ENCODE measurements around the gene CRIM1. TPM values are rescaled to one million over a fixed set of nuclear protein-coding genes. Genes with fewer than 3 reads are reported as not detected.

Gene CRIM1
- total and polyA plus RNA-seq, 2 donors (not counting 1 experiment from before 2014, with no cell fraction given) = 364 to 661 TPM

- Histone ChIP-seq H3K27me3 (ENCODE audit: control insufficient read depth, insufficient read depth, low read length) (no peaks in the 10 kb centered on the region), H3K4me2 (ENCODE audit: extremely low read depth, insufficient read depth, low read length) (no peak overlapping the region), H3K9ac (ENCODE audit: insufficient read depth, low read length) (no peak overlapping the region), H3K79me2 (ENCODE audit: control insufficient read depth, insufficient read depth, low read length) (peaks cover 96% of the 10 kb centered on the region), H3K27ac (ENCODE audit: insufficient read depth, low read length) (peak overlapping the region; percentile 74), H2AFZ (ENCODE audit: low read length) (no peak overlapping the region), H3K4me1 (ENCODE audit: control insufficient read depth, extremely low read depth, insufficient read depth, low read length) (peaks cover 42% of the 10 kb centered on the region), H4K20me1 (ENCODE audit: control insufficient read depth, extremely low read depth, insufficient read depth, low read length) (peaks cover 2% of the 10 kb centered on the region), H3K9me3 (ENCODE audit: control insufficient read depth, insufficient read depth, low read depth, low read length) (no peaks in the 10 kb centered on the region), H3K36me3 (ENCODE audit: control insufficient read depth, insufficient read depth, low read length) (no peaks in the 10 kb centered on the region), H3K4me3 (replicated peaks in 1 of 4; ENCODE audit: control extremely low read depth in 1 of 4, insufficient read depth in 1 of 4, low read depth in 3 of 4, low read length in 4 of 4) (no peak overlapping the region)
- DNase-seq (ENCODE audit: low read depth in 2 of 2) = peak; percentile 47 to 94
- TF ChIP-seq CTCF (conservative IDR thresholded peaks at IDR 0.05 in 1 of 2, IDR thresholded peaks at IDR 0.05 in 1 of 2; ENCODE audit: low read depth in 1 of 2, low read length in 2 of 2) = no peak
- no peak for TF ChIP-seq EZH2 (IDR thresholded peaks at IDR 0.05; ENCODE audit: low read length, missing control alignments)
Observed at GRCh38 chr2:36403675-36404230, 48.2 kb downstream of the CRIM1 start.

GRCh38 chr2:36404318-36404717 is 48.7 kb downstream of the CRIM1 start:
- Histone ChIP-seq H3K9me3 (ENCODE audit: control insufficient read depth, insufficient read depth, low read depth, low read length) (no peaks in the 10 kb centered on the region), H3K4me2 (ENCODE audit: extremely low read depth, insufficient read depth, low read length) (no peak overlapping the region), H3K27ac (ENCODE audit: insufficient read depth, low read length) (no peak overlapping the region), H3K4me1 (ENCODE audit: control insufficient read depth, extremely low read depth, insufficient read depth, low read length) (peaks cover 42% of the 10 kb centered on the region), H4K20me1 (ENCODE audit: control insufficient read depth, extremely low read depth, insufficient read depth, low read length) (peaks cover 2% of the 10 kb centered on the region), H3K9ac (ENCODE audit: insufficient read depth, low read length) (no peak overlapping the region), H3K4me3 (replicated peaks in 1 of 4; ENCODE audit: control extremely low read depth in 1 of 4, insufficient read depth in 1 of 4, low read depth in 3 of 4, low read length in 4 of 4) (no peak overlapping the region), H3K79me2 (ENCODE audit: control insufficient read depth, insufficient read depth, low read length) (peaks cover 95% of the 10 kb centered on the region), H2AFZ (ENCODE audit: low read length) (no peak overlapping the region), H3K27me3 (ENCODE audit: control insufficient read depth, insufficient read depth, low read length) (no peaks in the 10 kb centered on the region), H3K36me3 (ENCODE audit: control insufficient read depth, insufficient read depth, low read length) (no peaks in the 10 kb centered on the region)
- TF ChIP-seq CTCF (conservative IDR thresholded peaks at IDR 0.05 in 1 of 2, IDR thresholded peaks at IDR 0.05 in 1 of 2; ENCODE audit: low read depth in 1 of 2, low read length in 2 of 2) (no peak), EZH2 (IDR thresholded peaks at IDR 0.05; ENCODE audit: low read length, missing control alignments) (no peak)
- peak in 1 of 2 donors; percentile 84 for DNase-seq (ENCODE audit: low read depth in 2 of 2)

- H3K27ac ChIP-seq (ENCODE audit: insufficient read depth, low read length) = no peak overlapping the region
- no peaks in the 10 kb centered on the region for H3K36me3 ChIP-seq (ENCODE audit: control insufficient read depth, insufficient read depth, low read length)
- no peak for TF ChIP-seq CTCF (conservative IDR thresholded peaks at IDR 0.05 in 1 of 2, IDR thresholded peaks at IDR 0.05 in 1 of 2; ENCODE audit: low read depth in 1 of 2, low read length in 2 of 2)
- TF ChIP-seq EZH2 (IDR thresholded peaks at IDR 0.05; ENCODE audit: low read length, missing control alignments) = no peak
- peaks cover 3% of the 10 kb centered on the region for H4K20me1 ChIP-seq (ENCODE audit: control insufficient read depth, extremely low read depth, insufficient read depth, low read length)
- H3K4me2 ChIP-seq (ENCODE audit: extremely low read depth, insufficient read depth, low read length) = no peak overlapping the region
- peaks cover 45% of the 10 kb centered on the region for H3K4me1 ChIP-seq (ENCODE audit: control insufficient read depth, extremely low read depth, insufficient read depth, low read length)
- H3K9ac ChIP-seq (ENCODE audit: insufficient read depth, low read length) = no peak overlapping the region
- H3K4me3 ChIP-seq (replicated peaks in 1 of 4; ENCODE audit: control extremely low read depth in 1 of 4, insufficient read depth in 1 of 4, low read depth in 3 of 4, low read length in 4 of 4) = no peak overlapping the region
- peaks cover 95% of the 10 kb centered on the region for H3K79me2 ChIP-seq (ENCODE audit: control insufficient read depth, insufficient read depth, low read length)
- H3K27me3 ChIP-seq (ENCODE audit: control insufficient read depth, insufficient read depth, low read length) = no peaks in the 10 kb centered on the region
- no peak for DNase-seq (ENCODE audit: low read depth in 2 of 2)
- H2AFZ ChIP-seq (ENCODE audit: low read length) = no peak overlapping the region
- H3K9me3 ChIP-seq (ENCODE audit: control insufficient read depth, insufficient read depth, low read depth, low read length) = no peaks in the 10 kb centered on the region
Observed at GRCh38 chr2:36404754-36405153, 49.2 kb downstream of the CRIM1 start.

Data from fibroblast of lung (primary cell).